HL-60 (cell line): ENCODE measurements around the gene DDX47.

Source experiments
- CTCF ChIP-seq: IDR thresholded peaks from one replicate; pipeline ENCODE4 v1.5.1; 2011; ENCODE audit warnings: low read length, control low read depth, inconsistent platforms; ENCODE audit not compliant: insufficient read depth
- POLR2AphosphoS5 ChIP-seq: IDR thresholded peaks from 2 replicates; pipeline ENCODE4 v1.6.1; 2012; ENCODE audit warnings: low read depth

GRCh38 chr12:12804432-12804886 lies 8.7 kb upstream of the DDX47 start:
- TF ChIP-seq CTCF (no peak), POLR2AphosphoS5 (no peak)
